HepG2 (cell line): ENCODE measurements around the gene WDCP. TPM values are rescaled to one million over a fixed set of nuclear protein-coding genes. Genes with fewer than 3 reads are reported as not detected.

Source experiments
- CENPBD1 ChIP-seq: sonication (generic); formaldehyde crosslinking; IDR thresholded peaks from 2 replicates; pipeline ENCODE4 v1.8.0; 2022; ENCODE audit warnings: missing genetic modification reagents, low read depth, mild to moderate bottlenecking, borderline replicate concordance
- HES4 ChIP-seq: sonication (generic); formaldehyde crosslinking; IDR thresholded peaks from 2 replicates; pipeline ENCODE4 v1.9.0; 2021; ENCODE audit warnings: mild to moderate bottlenecking, missing genetic modification reagents, borderline replicate concordance
- HOXA3 ChIP-seq: sonication (generic); formaldehyde crosslinking; IDR thresholded peaks from 2 replicates; pipeline ENCODE4 v1.5.0; 2020; ENCODE audit warnings: missing genetic modification reagents
- KLF9 ChIP-seq: IDR thresholded peaks from 2 replicates; pipeline ENCODE4 v1.6.1; 2016; ENCODE audit warnings: low read depth
- MTA3 ChIP-seq: sonication (generic); formaldehyde crosslinking; IDR thresholded peaks from 2 replicates; pipeline ENCODE4 v1.4.0; 2020; ENCODE audit warnings: missing genetic modification reagents
- NFE2 ChIP-seq: sonication (generic); formaldehyde crosslinking; IDR thresholded peaks from 2 replicates; pipeline ENCODE4 v1.4.0; 2020; ENCODE audit warnings: missing genetic modification reagents
- NFKBIZ ChIP-seq: IDR thresholded peaks from 2 replicates; pipeline ENCODE4 v1.6.1; 2018; ENCODE audit warnings: missing genetic modification reagents, missing compliant biosample characterization
- NR1H2 ChIP-seq: sonication (generic); formaldehyde crosslinking; IDR thresholded peaks from 2 replicates; pipeline ENCODE4 v1.8.1; 2022; ENCODE audit warnings: low read depth, missing genetic modification reagents, borderline replicate concordance
- RFXAP ChIP-seq: sonication (generic); formaldehyde crosslinking; IDR thresholded peaks from 2 replicates; pipeline ENCODE4 v1.4.0; 2020; ENCODE audit warnings: missing genetic modification reagents, borderline replicate concordance
- RNF219 ChIP-seq: sonication (generic); formaldehyde crosslinking; IDR thresholded peaks from 2 replicates; pipeline ENCODE4 v1.5.0; 2020; ENCODE audit warnings: mild to moderate bottlenecking, missing genetic modification reagents
- RXRA ChIP-seq: sonication (generic); formaldehyde crosslinking; IDR thresholded peaks from 2 replicates; pipeline ENCODE4 v1.5.1; 2020; ENCODE audit warnings: missing genetic modification reagents
- THAP9 ChIP-seq: sonication (generic); formaldehyde crosslinking; IDR thresholded peaks from 2 replicates; pipeline ENCODE4; 2020; ENCODE audit warnings: missing genetic modification reagents, mild to moderate bottlenecking, borderline replicate concordance
- U2AF2 ChIP-seq: fragments of 200-400 bp; formaldehyde crosslinking; IDR thresholded peaks from 2 replicates; pipeline ENCODE4 v1.6.1; 2017; ENCODE audit warnings: low read depth, mild to moderate bottlenecking, low read length
- ZBTB26 ChIP-seq: IDR thresholded peaks from 2 replicates; pipeline ENCODE4 v1.6.1; 2016; ENCODE audit warnings: missing compliant biosample characterization, missing genetic modification reagents, borderline replicate concordance
- ZFX ChIP-seq: sonication (generic); formaldehyde crosslinking; IDR thresholded peaks from 2 replicates; pipeline ENCODE4 v1.4.0; 2020; ENCODE audit warnings: mild to moderate bottlenecking, low read depth, missing genetic modification reagents, moderate library complexity
- ZNF280D ChIP-seq: sonication (generic); formaldehyde crosslinking; IDR thresholded peaks from 2 replicates; pipeline ENCODE4 v1.5.1; 2020; ENCODE audit warnings: mild to moderate bottlenecking, missing genetic modification reagents
- ZNF317 ChIP-seq: sonication (generic); formaldehyde crosslinking; IDR thresholded peaks from 2 replicates; pipeline ENCODE4 v1.5.0; 2020; ENCODE audit warnings: mild to moderate bottlenecking, missing genetic modification reagents
- ZNF468 ChIP-seq: sonication (generic); formaldehyde crosslinking; IDR thresholded peaks from 2 replicates; pipeline ENCODE4 v1.8.0; 2022; ENCODE audit warnings: mild to moderate bottlenecking, moderate library complexity, missing genetic modification reagents
- ZNF567 ChIP-seq: sonication (generic); formaldehyde crosslinking; IDR thresholded peaks from 2 replicates; pipeline ENCODE4 v1.8.1; 2023; ENCODE audit warnings: mild to moderate bottlenecking, missing genetic modification reagents, borderline replicate concordance
- polyA plus RNA-seq, 8 experiments: library from polyadenylated mRNA; depleted of rRNA in 3 of 8; stranded (reverse) in 7 of 8; unstranded in 1 of 8; fragments of >200 nt; fragmentation: Illumina TruSeq in 4 of 8; extraction: Trizol in 4 of 8; gene quantifications; 2 replicates each; pipeline versions ENCODE4 v1.2.1 to v1.2.3, GENCODE V29; 2011 to 2016; ENCODE audit warnings: low read depth in 4 of 8, missing spikeins in 1 of 8, mixed read lengths in 1 of 8; ENCODE audit not compliant: insufficient read depth in 1 of 8
- total RNA-seq, 5 experiments: library from RNA; depleted of rRNA; stranded (reverse); fragments of >200 nt; fragmentation: Illumina TruSeq; extraction: Trizol; gene quantifications; 2 replicates each; pipeline ENCODE4 v1.2.3, GENCODE V29; 2016; ENCODE audit warnings: low read depth in 1 of 5

The WDCP gene
- total and polyA plus RNA-seq, 2 of the 13 experiments (the other 11 are each of a cell fraction or from before 2014, with no cell fraction given): 17.4 to 22.6 TPM

GRCh38 chr2:24050041-24050979, 3.1 kb upstream of the WDCP start (continued):
- TF ChIP-seq RNF219: no peak
- TF ChIP-seq MTA3 (CRISPR knock-in tag): no peak
- TF ChIP-seq RXRA (CRISPR knock-in tag): no peak; the same call in none of the 2 replicates
- no peak for TF ChIP-seq ZBTB26 (CRISPR knock-in tag)
- TF ChIP-seq ZNF567 (CRISPR knock-in tag): no peak
- TF ChIP-seq NFKBIZ (CRISPR knock-in tag): no peak
- no peak for TF ChIP-seq THAP9 (CRISPR knock-in tag)
- no peak for TF ChIP-seq NR1H2 (CRISPR knock-in tag)
- no peak for TF ChIP-seq RFXAP (CRISPR knock-in tag)
- 0 out of 2 replicates have a peak, but pooled peaks have one; percentile 16 for TF ChIP-seq HES4
- no peak for TF ChIP-seq CENPBD1
- no peak for TF ChIP-seq ZNF468 (CRISPR knock-in tag)
- TF ChIP-seq KLF9: no peak
- no peak for TF ChIP-seq NFE2
- 0 out of 2 replicates have a peak, but pooled peaks have one; percentile 14 for TF ChIP-seq HOXA3
- TF ChIP-seq U2AF2: no peak
- peak; percentile 19; the same call in 1 of the 2 replicates for TF ChIP-seq ZNF317 (CRISPR knock-in tag)
- TF ChIP-seq ZFX: peak; percentile 60
- no peak for TF ChIP-seq ZNF280D (CRISPR knock-in tag)
